K562 (cell line): ENCODE results near the gene TFF2. TPM values are rescaled to one million over a fixed set of nuclear protein-coding genes. Genes with fewer than 3 reads are reported as not detected.

Experiments
- CEBPG ChIP-seq, 3 experiments: fragments of 200-800 bp in 1 of 3; sonication (Bioruptor generic) in 1 of 3; sonication (generic) in 1 of 3; formaldehyde crosslinking in 1 of 3; IDR thresholded peaks in 2 of 3; conservative IDR thresholded peaks in 1 of 3; 2 replicates each; pipeline versions ENCODE4 v1.6.1 to v1.8.0; 2016 to 2022; ENCODE audit warnings: missing compliant biosample characterization in 2 of 3, missing genetic modification characterization in 2 of 3, mild to moderate bottlenecking in 1 of 3, missing genetic modification reagents in 1 of 3
- CLOCK ChIP-seq: fragments of 250-450 bp; sonication (Bioruptor Pico); IDR thresholded peaks from 2 replicates; pipeline ENCODE4 v1.4.0; 2020; ENCODE audit warnings: mild to moderate bottlenecking, moderate library complexity, borderline replicate concordance
- ELF2 ChIP-seq: fragments of 250-450 bp; sonication (Bioruptor Pico); IDR thresholded peaks from 2 replicates; pipeline ENCODE4 v1.5.0; 2021; ENCODE audit warnings: mild to moderate bottlenecking
- EP300 ChIP-seq: IDR thresholded peaks from 2 replicates; pipeline ENCODE4 v1.6.1; 2012; ENCODE audit warnings: low read length, improper control_type of control experiment
- ILF3 ChIP-seq: fragments of 450-650 bp; IDR thresholded peaks from 2 replicates; pipeline ENCODE4 v1.6.1; 2018; ENCODE audit warnings: antibody characterized with exemption, mild to moderate bottlenecking, moderate library complexity, borderline replicate concordance
- ILK ChIP-seq: fragments of 450-650 bp; IDR thresholded peaks from 2 replicates; pipeline ENCODE4 v1.6.1; 2016; ENCODE audit warnings: missing genetic modification characterization, low read depth, mild to moderate bottlenecking, missing compliant biosample characterization, moderate library complexity, borderline replicate concordance
- KAT8 ChIP-seq: fragments of 450-650 bp; IDR thresholded peaks from 2 replicates; pipeline ENCODE4 v1.6.1; 2016; ENCODE audit warnings: low read depth, mild to moderate bottlenecking
- NRF1 ChIP-seq, 2 experiments: fragments of 450-650 bp; IDR thresholded peaks in 1 of 2; conservative IDR thresholded peaks in 1 of 2; 2 replicates each; pipeline ENCODE4 v1.6.1; 2014; ENCODE audit warnings: mild to moderate bottlenecking in 2 of 2
- PREB ChIP-seq: sonication (generic); formaldehyde crosslinking; IDR thresholded peaks from 2 replicates; pipeline ENCODE4 v1.8.1; 2023; ENCODE audit warnings: mild to moderate bottlenecking, missing genetic modification reagents
- SIRT6 ChIP-seq: IDR thresholded peaks from one replicate; pipeline ENCODE4 v1.6.1; 2012; ENCODE audit warnings: low read depth, mild to moderate bottlenecking, control low read depth, inconsistent platforms, low read length, moderate library complexity
- SPI1 ChIP-seq: IDR thresholded peaks from 2 replicates; pipeline ENCODE4 v1.6.1; 2011; ENCODE audit warnings: low read depth, low read length, control low read depth, borderline replicate concordance
- SRSF1 ChIP-seq: fragments of 200-400 bp; formaldehyde crosslinking; IDR thresholded peaks from 2 replicates; pipeline ENCODE4 v1.6.1; 2017; ENCODE audit warnings: mild to moderate bottlenecking, low read depth, low read length, moderate library complexity
- STAT5A ChIP-seq: IDR thresholded peaks from 2 replicates; pipeline ENCODE4 v1.6.1; 2012; ENCODE audit warnings: low read length, inconsistent platforms, borderline replicate concordance
- TBP ChIP-seq: optimal IDR thresholded peaks from 2 replicates; pipeline ENCODE3; 2011; ENCODE audit warnings: low read depth, low read length, improper control_type of control experiment
- ZBED1 ChIP-seq: IDR thresholded peaks from 2 replicates; pipeline ENCODE4 v1.6.1; 2014
- polyA plus RNA-seq, 8 experiments: library from polyadenylated mRNA; depleted of rRNA in 4 of 8; stranded (reverse) in 5 of 8; unstranded in 3 of 8; fragments of >200 nt; fragmentation: Nextera tagmentation in 2 of 8; fragmentation: Illumina TruSeq in 1 of 8; extraction: Ambion mirVana in 2 of 8; extraction: Trizol in 1 of 8; gene quantifications; 2 replicates each; pipeline versions ENCODE4 v1.2.1 to v1.2.3, GENCODE V29; 2011 to 2014; ENCODE audit warnings: inconsistent platforms in 1 of 8, missing spikeins in 1 of 8
- total RNA-seq, 7 experiments: library from RNA; depleted of rRNA in 6 of 7; stranded (reverse); fragments of >200 nt in 6 of 7; fragmentation: Illumina TruSeq in 2 of 7; extraction: Trizol in 2 of 7; gene quantifications; 2 replicates each; pipeline versions ENCODE4 v1.2.1 to v1.2.3, GENCODE V29; 2011 to 2021; ENCODE audit warnings: low replicate concordance in 1 of 7
- TF ChIP-seq, protein P1 (sequence below): sonication (generic); formaldehyde crosslinking; IDR thresholded peaks from 2 replicates; pipeline ENCODE4 v1.8.0; 2023; ENCODE audit warnings: mild to moderate bottlenecking, missing genetic modification reagents
- TF ChIP-seq, protein P2 (sequence below), 3 experiments: IDR thresholded peaks in 2 of 3; conservative IDR thresholded peaks in 1 of 3; 2 replicates each; pipeline ENCODE4 v1.5.1; 2011 to 2012; ENCODE audit warnings: low read length in 3 of 3, mild to moderate bottlenecking in 3 of 3, control low read depth in 2 of 3, improper control_type of control experiment in 1 of 3, inconsistent platforms in 1 of 3, low read depth in 1 of 3, mixed read lengths in 1 of 3, moderate library complexity in 1 of 3; ENCODE audit not compliant: insufficient read depth in 2 of 3

The TFF2 gene
- total and polyA plus RNA-seq, 9 of the 15 experiments (the other 6 are each of a cell fraction or from before 2014, with no cell fraction given): not detected

GRCh38 chr21:42337830-42338728, 12.7 kb downstream of the TFF2 start (continued):
- TF ChIP-seq CLOCK (CRISPR knock-in tag) (no peak), SRSF1 (no peak), NRF1 (conservative IDR thresholded peaks at IDR 0.05 in 1 of 2, IDR thresholded peaks at IDR 0.05 in 1 of 2) (peak; percentile 18 to 32; a peak in 2 of 4 replicates), KAT8 (no peak), ELF2 (CRISPR knock-in tag) (no peak), CEBPG (CRISPR knock-in tag; IDR thresholded peaks at IDR 0.05) (peak; percentile 60), CEBPG (tag; conservative IDR thresholded peaks at IDR 0.05 in 1 of 2, IDR thresholded peaks at IDR 0.05 in 1 of 2) (peak in 1 of 2 experiments; percentile 63; a peak in 2 of 4 replicates), ILK (no peak), PREB (no peak), SIRT6 (no peak), ZBED1 (no peak), STAT5A (no peak), SPI1 (no peak), ILF3 (no peak), EP300 (peak; percentile 42; the same call in 1 of the 2 replicates), TBP (no peak)
- TF ChIP-seq, protein P1, sequence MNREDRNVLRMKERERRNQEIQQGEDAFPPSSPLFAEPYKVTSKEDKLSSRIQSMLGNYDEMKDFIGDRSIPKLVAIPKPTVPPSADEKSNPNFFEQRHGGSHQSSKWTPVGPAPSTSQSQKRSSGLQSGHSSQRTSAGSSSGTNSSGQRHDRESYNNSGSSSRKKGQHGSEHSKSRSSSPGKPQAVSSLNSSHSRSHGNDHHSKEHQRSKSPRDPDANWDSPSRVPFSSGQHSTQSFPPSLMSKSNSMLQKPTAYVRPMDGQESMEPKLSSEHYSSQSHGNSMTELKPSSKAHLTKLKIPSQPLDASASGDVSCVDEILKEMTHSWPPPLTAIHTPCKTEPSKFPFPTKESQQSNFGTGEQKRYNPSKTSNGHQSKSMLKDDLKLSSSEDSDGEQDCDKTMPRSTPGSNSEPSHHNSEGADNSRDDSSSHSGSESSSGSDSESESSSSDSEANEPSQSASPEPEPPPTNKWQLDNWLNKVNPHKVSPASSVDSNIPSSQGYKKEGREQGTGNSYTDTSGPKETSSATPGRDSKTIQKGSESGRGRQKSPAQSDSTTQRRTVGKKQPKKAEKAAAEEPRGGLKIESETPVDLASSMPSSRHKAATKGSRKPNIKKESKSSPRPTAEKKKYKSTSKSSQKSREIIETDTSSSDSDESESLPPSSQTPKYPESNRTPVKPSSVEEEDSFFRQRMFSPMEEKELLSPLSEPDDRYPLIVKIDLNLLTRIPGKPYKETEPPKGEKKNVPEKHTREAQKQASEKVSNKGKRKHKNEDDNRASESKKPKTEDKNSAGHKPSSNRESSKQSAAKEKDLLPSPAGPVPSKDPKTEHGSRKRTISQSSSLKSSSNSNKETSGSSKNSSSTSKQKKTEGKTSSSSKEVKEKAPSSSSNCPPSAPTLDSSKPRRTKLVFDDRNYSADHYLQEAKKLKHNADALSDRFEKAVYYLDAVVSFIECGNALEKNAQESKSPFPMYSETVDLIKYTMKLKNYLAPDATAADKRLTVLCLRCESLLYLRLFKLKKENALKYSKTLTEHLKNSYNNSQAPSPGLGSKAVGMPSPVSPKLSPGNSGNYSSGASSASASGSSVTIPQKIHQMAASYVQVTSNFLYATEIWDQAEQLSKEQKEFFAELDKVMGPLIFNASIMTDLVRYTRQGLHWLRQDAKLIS: no peak
- TF ChIP-seq, protein P2, sequence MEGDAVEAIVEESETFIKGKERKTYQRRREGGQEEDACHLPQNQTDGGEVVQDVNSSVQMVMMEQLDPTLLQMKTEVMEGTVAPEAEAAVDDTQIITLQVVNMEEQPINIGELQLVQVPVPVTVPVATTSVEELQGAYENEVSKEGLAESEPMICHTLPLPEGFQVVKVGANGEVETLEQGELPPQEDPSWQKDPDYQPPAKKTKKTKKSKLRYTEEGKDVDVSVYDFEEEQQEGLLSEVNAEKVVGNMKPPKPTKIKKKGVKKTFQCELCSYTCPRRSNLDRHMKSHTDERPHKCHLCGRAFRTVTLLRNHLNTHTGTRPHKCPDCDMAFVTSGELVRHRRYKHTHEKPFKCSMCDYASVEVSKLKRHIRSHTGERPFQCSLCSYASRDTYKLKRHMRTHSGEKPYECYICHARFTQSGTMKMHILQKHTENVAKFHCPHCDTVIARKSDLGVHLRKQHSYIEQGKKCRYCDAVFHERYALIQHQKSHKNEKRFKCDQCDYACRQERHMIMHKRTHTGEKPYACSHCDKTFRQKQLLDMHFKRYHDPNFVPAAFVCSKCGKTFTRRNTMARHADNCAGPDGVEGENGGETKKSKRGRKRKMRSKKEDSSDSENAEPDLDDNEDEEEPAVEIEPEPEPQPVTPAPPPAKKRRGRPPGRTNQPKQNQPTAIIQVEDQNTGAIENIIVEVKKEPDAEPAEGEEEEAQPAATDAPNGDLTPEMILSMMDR (IDR thresholded peaks at IDR 0.05 in 2 of 3, conservative IDR thresholded peaks at IDR 0.05 in 1 of 3; ENCODE audit: insufficient read depth in 2 of 3, low read depth in 1 of 3, low read length in 3 of 3): peak; percentile 87 to 88 (median 88)
